CD14-positive monocyte (primary cell): ENCODE data around the gene ANO2. TPM values are rescaled to one million over a fixed set of nuclear protein-coding genes. Genes with fewer than 3 reads are reported as not detected.

Source experiments
- DNase-seq, 3 donors: peaks; one replicate each; pipeline ENCODE4 v3.0.0-alpha.2; 2011 to 2022
- H2AFZ ChIP-seq: 2 replicates; pipeline ENCODE4 v1.6.0; 2012; ENCODE audit warnings: mild to moderate bottlenecking, low read depth, low read length, inconsistent platforms; ENCODE audit not compliant: insufficient read depth, poor library complexity, severe bottlenecking
- H3K27ac ChIP-seq, 2 donors: 1 replicate in 1 of 2; 2 replicates in 1 of 2; pipeline ENCODE4 v1.5.1; 2012 to 2013; ENCODE audit warnings: low read length in 2 of 2, control low read depth in 1 of 2, inconsistent platforms in 1 of 2, low read depth in 1 of 2, mild to moderate bottlenecking in 1 of 2
- H3K27me3 ChIP-seq, 2 donors: one replicate each; pipeline versions ENCODE4 v1.6.0 to v1.6.1; 2011 to 2013; ENCODE audit warnings: low read length in 2 of 2; ENCODE audit not compliant: control insufficient read depth in 2 of 2, insufficient read depth in 2 of 2
- H3K36me3 ChIP-seq, 2 donors: replicated peaks in 1 of 2; 1 replicate in 1 of 2; 2 replicates in 1 of 2; pipeline versions ENCODE4 v1.5.1 to v1.6.1; 2012 to 2013; ENCODE audit warnings: low read length in 2 of 2, control low read depth in 1 of 2, inconsistent platforms in 1 of 2, mild to moderate bottlenecking in 1 of 2; ENCODE audit not compliant: insufficient read depth in 2 of 2, control insufficient read depth in 1 of 2
- H3K4me1 ChIP-seq, 2 donors: 1 replicate in 1 of 2; 2 replicates in 1 of 2; pipeline versions ENCODE4 v1.5.1 to v1.6.1; 2012 to 2013; ENCODE audit warnings: low read length in 2 of 2, control low read depth in 1 of 2, inconsistent platforms in 1 of 2, mild to moderate bottlenecking in 1 of 2, moderate library complexity in 1 of 2; ENCODE audit not compliant: insufficient read depth in 2 of 2, control insufficient read depth in 1 of 2
- H3K4me2 ChIP-seq: replicated peaks from 2 replicates; pipeline ENCODE3; 2012; ENCODE audit warnings: low read length, moderate library complexity, mild to moderate bottlenecking; ENCODE audit not compliant: poor library complexity, severe bottlenecking; ENCODE audit errors: extremely low read depth
- H3K4me3 ChIP-seq, 3 experiments: fragments of 200-600 bp in 1 of 3; sonication (generic) in 1 of 3; replicated peaks in 1 of 3; 1 replicate in 2 of 3; 2 replicates in 1 of 3; pipeline ENCODE4 v1.5.1; 2011 to 2013; ENCODE audit warnings: low read length in 3 of 3, mild to moderate bottlenecking in 3 of 3, control low read depth in 2 of 3, low read depth in 2 of 3, inconsistent platforms in 1 of 3, moderate library complexity in 1 of 3
- H3K79me2 ChIP-seq: 2 replicates; pipeline ENCODE4 v1.6.0; 2012; ENCODE audit warnings: mild to moderate bottlenecking, control low read depth, inconsistent platforms, low read length, moderate library complexity; ENCODE audit not compliant: insufficient read depth
- H3K9ac ChIP-seq: 2 replicates; pipeline ENCODE4 v1.6.0; 2017; ENCODE audit warnings: low read length, mild to moderate bottlenecking; ENCODE audit not compliant: insufficient read depth, poor library complexity, severe bottlenecking
- H3K9me3 ChIP-seq, 2 donors: replicated peaks in 1 of 2; 1 replicate in 1 of 2; 2 replicates in 1 of 2; pipeline versions ENCODE4 v1.5.1 to v1.6.1; 2012 to 2013; ENCODE audit warnings: low read length in 2 of 2, control low read depth in 1 of 2; ENCODE audit not compliant: control insufficient read depth in 1 of 2, insufficient read depth in 1 of 2
- H4K20me1 ChIP-seq: 2 replicates; pipeline ENCODE4 v1.6.0; 2012; ENCODE audit warnings: mild to moderate bottlenecking, low read length, control low read depth, moderate library complexity; ENCODE audit not compliant: insufficient read depth
- H3K27ac Mint-ChIP-seq, 7 donors: one replicate each; pipeline ENCODE4 v1.8.0; 2020; ENCODE audit warnings: mild to moderate bottlenecking in 7 of 7, mixed read lengths in 7 of 7, moderate library complexity in 6 of 7, inconsistent platforms in 2 of 7
- H3K27me3 Mint-ChIP-seq, 3 donors: one replicate each; pipeline ENCODE4 v1.8.0; 2021 to 2022; ENCODE audit warnings: low read depth in 3 of 3, mild to moderate bottlenecking in 3 of 3, mixed read lengths in 3 of 3, moderate library complexity in 3 of 3, inconsistent platforms in 1 of 3
- H3K36me3 Mint-ChIP-seq, 2 donors: one replicate each; pipeline ENCODE4 v1.8.0; 2020; ENCODE audit warnings: mixed read lengths in 2 of 2, inconsistent platforms in 1 of 2, mild to moderate bottlenecking in 1 of 2
- H3K4me1 Mint-ChIP-seq: one replicate; pipeline ENCODE4 v1.8.0; 2020; ENCODE audit warnings: mild to moderate bottlenecking, mixed read lengths
- H3K4me3 Mint-ChIP-seq, 2 donors: one replicate each; pipeline ENCODE4 v1.8.0; 2020; ENCODE audit warnings: mild to moderate bottlenecking in 2 of 2, mixed read lengths in 2 of 2, moderate library complexity in 1 of 2
- H3K9me3 Mint-ChIP-seq, 7 donors: one replicate each; pipeline ENCODE4 v1.8.0; 2020 to 2022; ENCODE audit warnings: mixed read lengths in 7 of 7, mild to moderate bottlenecking in 6 of 7, moderate library complexity in 6 of 7, inconsistent platforms in 2 of 7
- WGBS: methylation state at CpG from one replicate; pipeline ENCODE4 v1.1.5; 2013; ENCODE audit warnings: missing lambda C conversion rate; ENCODE audit not compliant: insufficient coverage; 5-methylcytosine and 5-hydroxymethylcytosine counted together
- intact Hi-C, 2 donors: fragments of 100-400 bp; cut with micrococcal nuclease; formaldehyde crosslinking; loops; one replicate each; pipeline versions ENCODE4 v1.15.0 to v1.15.1; 2023
- polyA plus RNA-seq, 3 donors: library from polyadenylated mRNA; depleted of rRNA in 1 of 3; unstranded in 2 of 3; stranded (reverse) in 1 of 3; fragments of 300-500 nt in 2 of 3; fragments of >200 nt in 1 of 3; fragmentation: Illumina TruSeq in 2 of 3; gene quantifications; 1 replicate in 2 of 3; 2 replicates in 1 of 3; pipeline ENCODE4 v1.2.3, GENCODE V29; 2012 to 2021
- TF ChIP-seq, protein P1 (sequence below): fragments of 200-600 bp; IDR thresholded peaks from one replicate; pipeline ENCODE4 v1.8.0; 2022; ENCODE audit warnings: antibody characterized with exemption, mild to moderate bottlenecking

Gene ANO2
- polyA plus RNA-seq, 3 donors: not detected

DNA sequence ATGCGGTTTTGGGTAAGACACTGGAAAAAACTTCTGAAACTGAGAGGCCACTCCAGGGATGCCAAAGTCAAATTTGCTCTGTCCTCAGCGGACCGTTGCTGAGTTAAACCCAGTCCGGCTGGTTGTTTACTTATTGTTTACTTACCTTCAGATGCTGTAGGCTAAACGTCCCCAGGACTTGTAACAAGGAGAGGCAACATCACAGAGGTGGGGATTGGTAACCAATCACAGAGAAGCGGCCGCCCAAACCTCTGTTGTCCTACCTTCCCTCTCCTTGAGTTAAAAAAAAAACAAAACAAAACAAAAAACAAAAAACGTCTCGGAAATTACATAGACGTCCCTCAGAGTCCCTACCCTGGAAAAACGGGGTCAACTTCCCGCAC lies 380 bp downstream of the ANO2 start:
- TF ChIP-seq, protein P1, sequence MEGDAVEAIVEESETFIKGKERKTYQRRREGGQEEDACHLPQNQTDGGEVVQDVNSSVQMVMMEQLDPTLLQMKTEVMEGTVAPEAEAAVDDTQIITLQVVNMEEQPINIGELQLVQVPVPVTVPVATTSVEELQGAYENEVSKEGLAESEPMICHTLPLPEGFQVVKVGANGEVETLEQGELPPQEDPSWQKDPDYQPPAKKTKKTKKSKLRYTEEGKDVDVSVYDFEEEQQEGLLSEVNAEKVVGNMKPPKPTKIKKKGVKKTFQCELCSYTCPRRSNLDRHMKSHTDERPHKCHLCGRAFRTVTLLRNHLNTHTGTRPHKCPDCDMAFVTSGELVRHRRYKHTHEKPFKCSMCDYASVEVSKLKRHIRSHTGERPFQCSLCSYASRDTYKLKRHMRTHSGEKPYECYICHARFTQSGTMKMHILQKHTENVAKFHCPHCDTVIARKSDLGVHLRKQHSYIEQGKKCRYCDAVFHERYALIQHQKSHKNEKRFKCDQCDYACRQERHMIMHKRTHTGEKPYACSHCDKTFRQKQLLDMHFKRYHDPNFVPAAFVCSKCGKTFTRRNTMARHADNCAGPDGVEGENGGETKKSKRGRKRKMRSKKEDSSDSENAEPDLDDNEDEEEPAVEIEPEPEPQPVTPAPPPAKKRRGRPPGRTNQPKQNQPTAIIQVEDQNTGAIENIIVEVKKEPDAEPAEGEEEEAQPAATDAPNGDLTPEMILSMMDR: no peak
- DNase-seq: no peak
- Histone ChIP-seq H3K27ac (no peak overlapping the region), H3K9ac (no peak overlapping the region), H3K4me2 (no peak overlapping the region), H3K4me1 (no peaks in the 10 kb centered on the region), H3K36me3 (no peaks in the 10 kb centered on the region), H4K20me1 (no peaks in the 10 kb centered on the region), H3K27me3 (peaks cover 51 to 52% of the 10 kb centered on the region in 2 donors), H3K9me3 (peaks cover 4 to 20% of the 10 kb centered on the region in 2 donors), H3K79me2 (no peaks in the 10 kb centered on the region), H3K4me3 (no peak overlapping the region), H2AFZ (no peak overlapping the region)
- 39% methylated on average over 8 of the region's 12 CpGs for WGBS
- no peak overlapping the region for H3K27ac Mint-ChIP-seq
- intact Hi-C loops: no loop called here
- peaks cover 8% of the 10 kb centered on the region for H3K4me1 Mint-ChIP-seq
- peak overlapping the region in 1 of 2 donors; percentile 74 for H3K4me3 Mint-ChIP-seq
- peaks cover 53 to 60% (median 60%) of the 10 kb centered on the region in 3 donors for H3K27me3 Mint-ChIP-seq
- H3K36me3 Mint-ChIP-seq: no peaks in the 10 kb centered on the region
- H3K9me3 Mint-ChIP-seq: peaks cover 0 to 10% (median 2%) of the 10 kb centered on the region in 7 donors

DNA sequence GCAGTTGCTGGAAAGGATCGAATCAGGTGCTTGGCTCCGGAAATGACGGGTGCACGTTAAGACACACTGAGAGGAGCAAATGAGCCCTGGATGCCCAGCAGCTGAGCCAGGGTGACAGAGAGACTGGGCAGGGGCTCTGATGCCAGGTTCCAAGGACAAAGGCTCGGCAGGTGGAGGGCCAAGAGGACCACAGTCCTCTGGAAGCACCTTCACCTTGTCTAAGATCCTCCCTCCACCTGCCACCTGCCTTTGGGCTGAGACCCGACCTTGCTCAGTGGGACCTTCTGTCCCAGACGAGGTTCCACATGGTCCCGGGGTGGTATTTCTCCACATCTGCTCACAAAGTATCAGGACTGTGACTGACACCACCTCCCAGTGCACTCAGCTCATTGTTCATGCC lies 1.0 kb downstream of the ANO2 start:
- no peak for DNase-seq
- Histone ChIP-seq H3K9me3 (peaks cover 4 to 20% of the 10 kb centered on the region in 2 donors), H3K79me2 (no peaks in the 10 kb centered on the region), H3K4me3 (no peak overlapping the region), H3K36me3 (no peaks in the 10 kb centered on the region), H4K20me1 (no peaks in the 10 kb centered on the region), H3K27me3 (peaks cover 51 to 52% of the 10 kb centered on the region in 2 donors), H3K27ac (no peak overlapping the region), H3K4me1 (no peaks in the 10 kb centered on the region), H2AFZ (no peak overlapping the region), H3K9ac (no peak overlapping the region), H3K4me2 (no peak overlapping the region)
- Mint-ChIP-seq H3K36me3 (no peaks in the 10 kb centered on the region), H3K27ac (no peak overlapping the region), H3K4me1 (peaks cover 8% of the 10 kb centered on the region), H3K27me3 (peaks cover 53 to 59% (median 58%) of the 10 kb centered on the region in 3 donors), H3K9me3 (peaks cover 0 to 10% (median 2%) of the 10 kb centered on the region in 7 donors), H3K4me3 (peak overlapping the region in 1 of 2 donors; percentile 74)
- intact Hi-C loops: no loop called here
- TF ChIP-seq, protein P1: no peak
- 95% methylated on average over 4 of the region's 8 CpGs for WGBS
